GM18861 (cell line): Measurements from ENCODE around the gene ARPC1A.
"Not testable (repeated sequence)": the region's sequence is repeated elsewhere in the genome, so short reads cannot be mapped to it uniquely, and the experiment has no call there.

ENCODE experiments used
- ATAC-seq: cut with Tn5 transposase; IDR thresholded peaks from one replicate; pipeline ENCODE4 v1.9.1; 2021; ENCODE audit not compliant: unreplicated experiment

Gene ARPC1A

DNA sequence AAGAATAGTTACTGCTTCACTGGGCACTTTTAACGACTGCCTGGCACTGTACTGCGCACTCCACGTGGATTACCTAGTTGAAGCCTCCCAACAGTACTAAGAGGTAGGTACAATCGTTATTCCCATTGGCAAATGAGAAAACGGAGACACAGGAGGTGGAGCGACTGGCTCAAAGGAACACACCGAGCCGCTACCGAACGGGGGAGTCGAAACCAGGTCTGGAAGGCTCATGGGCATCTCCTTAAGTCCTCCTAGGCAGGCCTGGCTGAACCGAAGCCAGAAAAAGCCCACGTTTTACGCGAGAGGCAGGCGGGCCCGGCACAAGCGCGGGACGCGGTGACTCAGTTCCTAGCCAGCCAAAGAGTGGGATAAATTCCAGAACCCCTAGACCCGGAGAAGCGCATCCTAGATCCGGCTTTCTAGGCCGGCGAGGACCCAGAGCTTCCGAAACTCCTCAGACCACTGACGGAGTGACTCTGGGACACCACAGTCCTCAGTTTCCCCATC lies 82.2 kb downstream of the ARPC1A start:
- no peak for ATAC-seq

GRCh38 chr7:99408379-99409191 lies 82.9 kb downstream of the ARPC1A start, which contains the start of the genes BUD31 and PDAP1:
BUD31 (plus strand) TSS chr7:99408969; CDS start chr7:99411093, 2,124 bp downstream.
PDAP1 (minus strand) TSS chr7:99408597; CDS start chr7:99408548, 49 bp downstream.
- ATAC-seq = peak; percentile 75

GRCh38 chr7:99409192-99409572 lies 83.5 kb downstream of the ARPC1A start:
- ATAC-seq = peak; percentile 1

DNA sequence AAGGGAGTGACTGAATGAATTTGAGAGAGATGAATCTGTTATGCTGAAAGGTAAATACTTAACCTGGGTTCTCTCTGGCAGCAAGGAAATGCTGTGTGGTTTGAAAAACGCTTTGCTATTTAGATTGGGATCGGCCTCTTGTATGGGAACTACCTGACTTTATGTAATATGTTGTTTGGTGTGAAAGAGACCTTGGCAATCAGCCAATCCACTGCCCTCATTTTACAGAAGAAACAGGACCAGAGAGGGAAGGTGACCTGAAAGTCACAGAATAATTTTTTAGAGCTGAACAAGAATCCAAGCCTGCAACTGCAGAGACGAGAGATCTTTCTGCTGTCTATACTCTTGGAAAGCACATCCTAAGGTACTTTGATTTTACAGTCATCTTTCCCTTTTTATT lies 84.1 kb downstream of the ARPC1A start:
- ATAC-seq = no peak

GRCh38 chr7:99410635-99411034 lies 84.9 kb downstream of the ARPC1A start:
- ATAC-seq = no peak

DNA sequence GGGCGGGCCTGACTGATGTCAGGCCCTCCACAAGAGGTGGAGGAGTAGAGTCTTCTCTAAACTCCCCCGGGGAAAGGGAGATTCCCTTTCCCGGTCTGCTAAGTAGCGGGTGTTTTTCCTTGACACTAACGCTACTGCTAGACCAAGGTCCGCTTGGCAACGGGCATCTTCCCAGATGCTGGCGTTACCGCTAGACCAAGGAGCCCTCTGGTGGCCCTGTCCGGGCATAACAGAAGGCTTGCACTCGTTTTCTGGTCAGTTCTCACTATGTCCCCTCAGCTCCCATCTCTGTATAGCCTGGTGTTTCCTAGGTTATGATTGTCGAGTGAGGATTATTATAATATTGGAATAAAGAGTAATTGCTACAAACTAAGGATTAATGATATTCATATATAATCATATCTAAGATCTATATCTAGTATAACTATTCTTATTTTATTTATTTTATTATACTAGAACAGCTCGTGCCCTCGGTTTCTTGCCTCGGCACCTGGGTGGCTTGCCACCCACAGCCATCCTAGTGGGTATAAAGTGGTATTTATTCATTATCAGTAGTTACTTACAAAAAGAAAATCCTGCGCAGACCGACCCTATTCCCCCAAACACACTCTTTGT lies 89.9 kb downstream of the ARPC1A start:
- not testable (repeated sequence) for ATAC-seq
